HAP-1 (cell line): ENCODE measurements around the gene SUGP1.
"Not testable (repeated sequence)": the region's sequence is repeated elsewhere in the genome, so short reads cannot be mapped to it uniquely, and the experiment has no call there.

Experiments
- DNase-seq, 2 experiments: peaks; one replicate each; pipeline ENCODE4 v3.0.0-alpha.2; 2016 to 2020; ENCODE audit warnings: low spot score in 2 of 2
- H3K27me3 ChIP-seq: fragments of 250-450 bp; sonication (Bioruptor Pico); 2 replicates; pipeline ENCODE4 v1.5.1; 2020; ENCODE audit warnings: low read depth, mild to moderate bottlenecking, moderate library complexity
- H3K36me3 ChIP-seq: fragments of 250-450 bp; sonication (Bioruptor Pico); replicated peaks from 2 replicates; pipeline ENCODE4 v1.5.1; 2020; ENCODE audit warnings: mild to moderate bottlenecking
- H3K4me1 ChIP-seq: fragments of 250-450 bp; sonication (Bioruptor Pico); 2 replicates; pipeline ENCODE4 v1.5.1; 2020; ENCODE audit warnings: mild to moderate bottlenecking
- H3K4me3 ChIP-seq: fragments of 250-450 bp; sonication (Bioruptor Pico); 2 replicates; pipeline ENCODE4 v1.5.1; 2020; ENCODE audit warnings: mild to moderate bottlenecking, moderate library complexity
- H3K9me3 ChIP-seq: fragments of 250-450 bp; sonication (Bioruptor Pico); 2 replicates; pipeline ENCODE4 v1.5.1; 2020; ENCODE audit warnings: mild to moderate bottlenecking, moderate library complexity
- in situ Hi-C: fragments of 300-500 bp; cut with MboI; formaldehyde crosslinking; loops from 3 replicates; pipeline ENCODE4 v1.14.3; 2020; ENCODE audit warnings: low sequenced_read_pairs, inconsistent platforms, mixed read lengths

SUGP1 gene

DNA sequence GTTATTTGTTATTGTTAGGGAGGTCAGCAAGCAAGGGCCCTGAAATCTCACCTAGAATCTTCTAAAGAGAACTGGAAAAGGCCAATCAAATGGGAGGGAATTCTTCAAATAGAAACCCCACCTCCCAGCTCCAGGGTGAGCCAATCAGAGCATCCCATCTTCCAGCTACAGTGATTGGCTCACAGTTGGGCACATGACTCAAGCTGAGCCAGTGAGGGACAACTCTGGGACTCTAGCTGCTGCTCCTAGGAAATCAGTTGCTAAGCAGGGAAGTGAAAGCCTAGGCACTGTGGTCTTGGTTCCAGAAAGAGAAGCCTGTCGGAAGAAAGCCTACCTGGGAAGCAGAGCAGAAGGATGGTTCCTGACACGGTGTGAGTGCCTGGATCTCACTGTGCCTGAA is 60.6 kb downstream of the SUGP1 start:
- Histone ChIP-seq H3K9me3 (no peaks in the 10 kb centered on the region), H3K4me3 (no peak overlapping the region), H3K27me3 (no peaks in the 10 kb centered on the region; the same call in none of the 2 replicates), H3K36me3 (no peaks in the 10 kb centered on the region), H3K4me1 (no peaks in the 10 kb centered on the region; the same call in 1 of the 2 replicates)
- peak; percentile 18 to 57 for DNase-seq
- in situ Hi-C loops, result no loop called here

DNA sequence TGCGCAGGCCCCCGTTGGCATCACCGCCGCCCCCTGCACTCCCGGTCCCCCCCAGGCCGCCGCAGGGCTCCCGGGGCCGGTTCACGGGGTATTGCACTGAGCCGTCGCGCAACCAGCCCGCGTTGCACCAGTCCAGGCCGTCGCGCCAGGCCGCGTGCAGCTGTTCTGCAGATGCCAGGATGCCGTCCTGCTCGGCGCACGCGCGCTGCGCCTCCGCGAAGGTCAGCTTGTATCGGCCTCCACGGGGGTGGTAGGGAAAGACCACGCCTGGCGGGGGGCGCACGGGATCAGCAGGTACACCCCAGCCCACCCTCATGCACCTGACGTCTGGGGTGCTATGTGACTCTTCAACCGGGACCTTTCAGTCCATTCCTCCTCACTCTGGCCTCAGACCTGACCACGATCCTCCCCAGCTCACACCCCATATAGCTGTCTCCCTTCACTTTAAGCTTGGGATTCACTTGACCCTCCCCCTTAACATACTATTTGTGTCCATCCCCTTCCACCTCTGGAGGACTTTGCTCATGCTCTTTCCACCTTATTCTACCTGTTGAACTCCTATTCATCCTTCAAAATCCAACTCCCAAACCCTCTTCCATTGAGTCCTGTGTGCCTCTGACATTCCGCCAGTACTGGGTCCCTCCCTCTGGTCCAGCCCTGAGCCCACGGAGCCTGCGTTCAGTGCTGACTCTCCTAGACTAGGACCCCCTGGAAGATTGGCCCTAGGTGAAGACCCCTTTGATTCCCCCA is 61.5 kb downstream of the SUGP1 start:
- no peak for DNase-seq
- Histone ChIP-seq H3K4me3 (no peak overlapping the region), H3K36me3 (no peaks in the 10 kb centered on the region), H3K4me1 (no peaks in the 10 kb centered on the region; the same call in 1 of the 2 replicates), H3K9me3 (no peaks in the 10 kb centered on the region), H3K27me3 (no peaks in the 10 kb centered on the region; the same call in none of the 2 replicates)
- in situ Hi-C loops, result no loop called here

DNA sequence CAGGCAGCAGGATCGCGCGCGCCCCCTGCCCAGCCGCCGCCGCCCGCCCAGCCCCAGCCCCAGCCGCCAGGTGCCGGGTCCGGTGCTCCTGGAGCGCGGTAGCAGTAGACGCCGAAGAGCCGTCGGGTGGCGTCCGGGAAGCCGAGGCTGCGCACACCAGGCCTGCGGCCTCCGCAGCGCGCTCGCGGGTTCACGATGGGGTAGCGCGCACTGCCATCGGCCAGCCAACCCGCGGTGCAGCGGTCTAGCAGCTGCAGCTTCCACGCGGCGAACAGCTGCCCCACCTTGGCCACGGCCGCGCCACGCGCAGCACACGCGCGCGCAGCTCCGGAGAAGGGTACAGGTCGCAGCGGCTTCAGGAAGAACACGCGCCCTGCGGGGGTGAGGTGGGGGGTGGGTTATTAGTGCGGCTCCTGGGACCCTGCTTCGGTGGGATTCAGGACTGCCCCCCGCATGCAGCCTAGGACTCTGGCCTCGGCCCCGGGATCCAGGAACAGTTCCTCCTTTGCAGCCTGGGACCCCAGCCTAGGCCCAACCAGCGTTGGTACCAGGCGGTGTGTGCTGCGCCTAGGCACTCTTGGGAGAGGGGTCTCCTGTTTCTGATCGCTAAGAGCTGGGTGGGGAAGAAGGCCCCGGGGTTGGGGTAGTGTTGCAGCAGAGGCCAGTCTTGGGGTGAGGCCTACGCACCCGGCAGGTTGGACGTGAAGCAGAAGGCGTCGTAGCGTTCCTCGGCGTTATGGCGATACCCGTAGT is 62.3 kb downstream of the SUGP1 start:
- no peaks in the 10 kb centered on the region; the same call in none of the 2 replicates for H3K27me3 ChIP-seq
- H3K36me3 ChIP-seq, result no peaks in the 10 kb centered on the region
- no peak for DNase-seq
- no peaks in the 10 kb centered on the region; the same call in 1 of the 2 replicates for H3K4me1 ChIP-seq
- no peak overlapping the region for H3K4me3 ChIP-seq
- H3K9me3 ChIP-seq, result no peaks in the 10 kb centered on the region
- in situ Hi-C loops, result no loop called here

DNA sequence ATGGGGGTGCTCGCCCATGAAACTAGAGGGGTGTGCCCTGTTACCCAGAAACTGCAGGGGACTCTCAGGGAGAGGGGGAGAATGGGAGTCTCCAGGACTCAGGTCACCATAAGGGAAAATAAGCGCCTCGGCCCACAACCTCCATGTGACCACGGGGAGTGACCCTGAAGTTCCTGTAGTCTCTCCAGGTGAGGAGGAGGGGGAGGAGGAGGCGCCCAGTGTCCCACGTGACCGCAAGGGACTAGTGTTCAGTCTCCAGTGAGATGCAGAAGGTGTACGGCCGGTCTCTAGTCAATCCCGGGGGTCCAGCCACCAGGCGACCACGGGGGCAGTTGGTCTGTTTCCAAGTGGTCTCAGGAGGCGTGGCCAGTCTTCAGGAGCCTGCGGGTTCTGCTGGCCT is 63.2 kb downstream of the SUGP1 start:
- Histone ChIP-seq H3K27me3 (no peaks in the 10 kb centered on the region; the same call in 1 of the 2 replicates), H3K4me1 (no peaks in the 10 kb centered on the region; the same call in 1 of the 2 replicates), H3K4me3 (no peak overlapping the region), H3K9me3 (no peaks in the 10 kb centered on the region), H3K36me3 (no peaks in the 10 kb centered on the region)
- DNase-seq, result no peak
- in situ Hi-C loops, result no loop called here

DNA sequence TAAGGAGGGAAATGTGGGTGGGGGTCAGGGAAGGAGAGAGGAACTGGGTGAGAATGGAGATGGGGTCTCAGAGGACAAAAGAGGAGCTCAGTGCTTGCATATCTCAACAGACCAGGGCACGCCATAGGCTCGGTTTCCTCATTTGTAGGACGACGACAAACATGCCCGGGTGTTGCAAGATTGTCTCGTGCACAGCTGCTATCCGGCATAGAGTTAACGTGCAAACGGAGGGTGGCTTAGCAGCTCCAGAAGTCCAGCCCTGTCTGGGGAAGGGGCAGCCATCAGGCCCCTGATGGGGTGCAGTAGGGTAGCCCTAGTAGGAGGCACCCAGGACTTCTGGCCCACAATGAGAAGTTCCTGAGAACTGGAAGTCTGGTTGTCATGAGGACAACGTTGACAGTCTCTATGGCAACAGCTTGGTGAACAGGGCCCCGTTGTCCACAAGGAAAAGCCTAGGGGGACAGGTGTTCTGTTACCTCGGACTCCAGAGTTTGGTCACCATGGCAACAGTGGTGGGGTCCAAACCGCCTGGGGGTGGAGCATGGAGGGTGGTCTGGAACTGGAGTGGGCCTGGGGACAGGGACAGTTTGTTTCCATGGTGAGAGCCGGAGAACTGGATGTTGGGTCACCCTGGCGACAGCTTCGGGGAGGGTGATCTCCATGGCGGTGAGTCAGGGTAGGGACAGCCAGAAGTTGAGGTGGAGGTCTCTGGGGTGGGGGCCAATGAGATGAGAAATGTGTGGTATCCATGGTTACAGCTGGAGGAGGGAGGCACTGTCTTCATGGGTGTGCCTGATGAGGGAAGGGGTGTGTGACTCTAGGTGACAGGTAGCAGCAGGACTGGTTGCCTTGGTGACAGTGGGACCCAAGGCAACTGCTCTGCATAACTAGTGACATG is 64.0 kb downstream of the SUGP1 start:
- Histone ChIP-seq H3K27me3 (no peaks in the 10 kb centered on the region; the same call in 1 of the 2 replicates), H3K4me3 (no peak overlapping the region), H3K9me3 (no peaks in the 10 kb centered on the region), H3K36me3 (no peaks in the 10 kb centered on the region), H3K4me1 (no peaks in the 10 kb centered on the region; the same call in 1 of the 2 replicates)
- DNase-seq, result no peak
- in situ Hi-C loops, result no loop called here

DNA sequence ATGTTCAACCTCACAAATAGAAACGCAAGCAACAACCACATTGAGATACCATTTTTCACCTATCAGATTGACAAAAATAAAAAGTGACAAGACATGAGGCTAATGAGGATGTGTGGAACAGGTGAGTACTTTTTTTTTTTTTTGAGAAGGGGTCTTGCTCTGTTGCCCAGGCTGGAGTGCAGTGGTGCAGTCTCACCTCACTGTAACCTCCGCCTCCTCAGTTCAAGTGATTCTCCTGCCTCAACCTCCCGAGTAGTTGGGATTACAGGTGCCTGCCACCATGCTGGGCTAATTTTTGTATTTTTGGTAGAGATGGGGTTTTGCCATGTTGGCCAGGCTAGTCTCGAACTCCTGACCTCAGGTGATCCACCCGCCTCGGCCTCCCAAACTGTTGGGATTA is 66.9 kb downstream of the SUGP1 start:
- H3K4me1 ChIP-seq, H3K27me3 ChIP-seq, in situ Hi-C loops, H3K9me3 ChIP-seq, H3K4me3 ChIP-seq, DNase-seq, H3K36me3 ChIP-seq: not testable (repeated sequence)

DNA sequence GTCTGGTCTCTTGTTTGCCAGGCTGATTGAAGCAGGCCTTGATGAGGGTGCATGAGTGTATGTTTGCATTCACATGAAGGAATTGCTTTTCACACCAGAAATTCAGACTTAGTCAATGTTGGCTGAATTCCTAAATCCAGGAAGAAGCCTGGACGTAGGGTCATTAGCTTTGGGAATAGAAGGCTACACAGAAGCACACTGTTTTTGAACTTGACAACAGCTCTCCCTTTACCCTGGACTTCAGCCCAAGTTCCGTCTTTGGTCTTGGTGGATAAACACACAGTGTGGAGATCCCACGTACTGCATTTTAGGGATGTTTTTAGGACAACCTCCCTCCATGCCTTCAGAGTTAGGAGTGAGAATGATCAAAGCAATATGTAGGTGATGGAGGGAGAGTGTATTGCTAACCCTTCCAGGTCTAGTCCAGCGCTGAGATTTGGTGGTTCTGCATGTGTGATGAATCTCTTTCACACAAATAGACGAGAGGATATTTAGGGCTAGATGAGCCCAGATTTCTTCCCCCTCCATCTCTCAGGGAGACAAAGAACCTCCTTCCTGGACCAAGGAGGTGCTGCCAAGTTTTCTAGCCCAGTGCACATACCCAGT is 70.0 kb downstream of the SUGP1 start:
- H3K27me3 ChIP-seq, result 0 out of 2 replicates have a peak, but pooled peaks cover 3% of the 10 kb centered on the region
- H3K4me3 ChIP-seq, result no peak overlapping the region
- H3K9me3 ChIP-seq, result no peaks in the 10 kb centered on the region
- in situ Hi-C loops, result no loop called here
- DNase-seq, result no peak
- H3K36me3 ChIP-seq, result no peaks in the 10 kb centered on the region
- H3K4me1 ChIP-seq, result no peaks in the 10 kb centered on the region

DNA sequence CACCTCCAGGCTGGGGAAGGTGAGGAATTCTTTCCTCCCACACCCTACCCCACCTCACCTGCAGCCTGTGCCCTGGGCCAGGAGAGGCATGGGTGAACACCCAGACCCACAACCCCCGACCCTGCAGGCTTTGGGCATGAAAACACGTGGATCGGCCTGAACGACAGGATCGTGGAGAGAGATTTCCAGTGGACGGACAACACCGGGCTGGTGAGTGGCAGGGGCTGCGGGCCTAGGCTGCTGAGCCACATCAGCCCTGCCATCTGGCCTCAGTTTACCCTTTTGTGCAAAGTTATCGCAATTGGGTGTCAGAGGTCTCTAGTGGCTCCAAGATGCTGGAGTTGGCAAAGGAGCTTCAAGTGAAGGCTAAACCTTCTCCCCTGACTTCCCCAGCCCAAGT is 79.8 kb downstream of the SUGP1 start:
- Histone ChIP-seq H3K36me3 (no peaks in the 10 kb centered on the region), H3K4me3 (no peak overlapping the region), H3K27me3 (no peaks in the 10 kb centered on the region), H3K9me3 (no peaks in the 10 kb centered on the region; the same call in 1 of the 2 replicates), H3K4me1 (no peaks in the 10 kb centered on the region)
- no peak for DNase-seq
- in situ Hi-C loops, result no loop called here

DNA sequence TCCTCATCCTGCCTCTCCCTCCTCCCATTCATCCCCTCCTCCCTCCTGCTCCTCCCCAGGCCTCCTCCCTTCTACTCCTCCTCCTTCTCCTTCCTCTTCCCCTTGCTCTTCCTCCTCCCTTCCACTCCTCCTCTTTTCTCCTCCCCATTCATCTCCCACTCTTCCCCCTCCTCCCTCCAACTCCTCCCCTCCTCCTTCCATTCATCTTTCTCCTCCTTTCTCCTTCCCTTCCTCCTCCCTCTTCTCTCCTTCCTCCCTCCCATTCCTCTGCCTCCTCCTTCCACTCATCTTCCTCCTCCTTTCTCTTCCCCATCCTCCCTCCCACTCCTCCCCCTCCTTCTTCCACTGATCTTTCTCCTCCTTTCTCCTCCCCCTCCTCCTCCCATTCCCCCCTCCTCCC is 80.6 kb downstream of the SUGP1 start:
- Histone ChIP-seq H3K4me3 (no peak overlapping the region), H3K9me3 (peaks cover 2% of the 10 kb centered on the region; the same call in 1 of the 2 replicates), H3K27me3 (no peaks in the 10 kb centered on the region), H3K36me3 (no peaks in the 10 kb centered on the region), H3K4me1 (no peaks in the 10 kb centered on the region)
- in situ Hi-C loops, result no loop called here
- DNase-seq, result no peak

DNA sequence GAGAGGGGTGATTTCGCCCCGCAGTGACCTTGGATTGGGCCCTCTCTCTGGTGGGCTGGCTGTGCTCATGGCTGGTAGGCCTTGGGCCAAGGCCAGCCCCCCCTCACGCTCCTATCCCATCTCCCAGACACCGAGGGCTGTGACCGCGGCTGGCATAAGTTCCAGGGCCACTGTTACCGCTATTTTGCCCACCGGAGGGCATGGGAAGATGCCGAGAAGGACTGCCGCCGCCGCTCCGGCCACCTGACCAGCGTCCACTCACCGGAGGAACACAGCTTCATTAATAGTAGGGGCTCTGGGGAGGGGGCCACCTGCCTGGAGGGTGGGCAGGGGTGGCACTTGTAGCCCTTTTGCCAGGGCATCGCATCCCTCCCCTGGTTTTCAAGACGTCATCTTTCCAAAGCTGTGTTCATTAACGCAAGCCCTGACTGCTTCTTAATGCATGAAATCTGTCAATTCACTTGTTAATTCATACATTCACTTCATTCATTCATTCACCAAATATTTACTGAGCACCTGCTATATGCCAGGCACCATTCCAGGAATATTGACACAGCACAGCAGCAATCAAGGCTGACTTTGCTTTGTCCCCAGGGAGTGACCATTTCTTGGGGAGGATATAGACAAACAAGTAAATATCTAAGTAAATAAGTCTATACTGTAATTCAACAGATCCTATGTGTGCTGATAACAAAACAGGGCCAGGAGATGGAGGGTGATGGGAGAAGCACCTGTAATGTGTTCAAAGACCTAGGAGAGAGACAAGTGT is 82.0 kb downstream of the SUGP1 start:
- Histone ChIP-seq H3K4me3 (no peak overlapping the region), H3K36me3 (no peaks in the 10 kb centered on the region), H3K9me3 (peaks cover 5% of the 10 kb centered on the region), H3K27me3 (no peaks in the 10 kb centered on the region), H3K4me1 (no peaks in the 10 kb centered on the region)
- DNase-seq, result no peak
- in situ Hi-C loops, result no loop called here

DNA sequence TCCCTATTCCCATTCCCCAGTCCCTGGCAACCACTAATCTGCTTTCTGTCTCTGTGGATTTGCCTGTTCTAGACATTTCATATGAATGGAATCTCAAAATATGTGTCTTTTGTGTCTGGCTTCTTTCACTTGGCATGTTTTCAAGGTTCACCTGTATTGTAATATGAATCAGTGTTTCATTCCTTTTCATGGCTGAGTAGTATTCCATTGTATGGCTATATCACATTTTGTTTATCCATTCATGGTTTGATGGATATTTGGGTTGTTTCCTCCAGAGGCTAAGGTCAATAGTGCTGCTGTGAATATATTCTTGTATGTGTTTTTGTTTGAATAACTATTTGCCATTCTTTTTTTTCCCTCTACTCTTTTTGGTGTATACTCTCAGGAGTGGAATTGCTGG is 84.1 kb downstream of the SUGP1 start:
- DNase-seq, result no peak
- H3K4me1 ChIP-seq, result no peaks in the 10 kb centered on the region
- no peaks in the 10 kb centered on the region for H3K27me3 ChIP-seq
- in situ Hi-C loops, result no loop called here
- H3K36me3 ChIP-seq, result no peaks in the 10 kb centered on the region
- no peak overlapping the region for H3K4me3 ChIP-seq
- H3K9me3 ChIP-seq, result peaks cover 5% of the 10 kb centered on the region

DNA sequence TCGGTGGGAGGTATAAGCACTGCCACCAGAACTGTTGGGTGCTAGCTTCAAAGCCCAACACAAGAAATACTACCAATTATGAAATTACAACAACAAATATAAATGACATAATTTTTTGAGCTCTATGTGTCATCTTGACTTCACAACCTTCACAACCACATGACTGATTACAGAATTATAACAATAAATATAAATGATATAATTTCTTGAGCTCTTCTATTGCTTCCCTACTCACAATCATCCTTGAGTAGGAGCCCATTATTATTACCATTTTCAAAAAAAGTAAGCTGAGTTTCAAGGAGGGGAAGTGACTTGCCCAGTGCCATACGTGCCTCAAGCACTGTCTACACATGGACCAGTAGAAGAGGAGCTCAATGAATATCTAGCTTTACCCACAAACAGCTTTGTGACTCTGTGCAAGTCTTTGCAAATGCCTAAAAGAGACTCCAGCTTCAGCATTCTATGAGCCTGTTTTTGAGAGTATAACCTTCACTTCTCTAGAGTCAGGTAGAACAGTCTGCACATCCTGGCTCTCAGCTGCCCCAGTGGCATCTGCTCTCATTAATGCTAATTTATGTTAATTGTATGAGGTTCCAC is 86.0 kb downstream of the SUGP1 start:
- Histone ChIP-seq H3K4me1 (no peaks in the 10 kb centered on the region), H3K9me3 (peaks cover 5% of the 10 kb centered on the region), H3K4me3 (no peak overlapping the region), H3K36me3 (no peaks in the 10 kb centered on the region), H3K27me3 (peaks cover 9% of the 10 kb centered on the region; the same call in 1 of the 2 replicates)
- no peak for DNase-seq
- in situ Hi-C loops, result no loop called here
